ENCODE data around the gene TENM3. TPM values are rescaled to one million over a fixed set of nuclear protein-coding genes. Genes with fewer than 3 reads are reported as not detected.

Gene TENM3
- total RNA-seq, 1 donor from 2014 or later = 0.05 TPM

GRCh38 chr4:182291175-182291574 lies 48.0 kb downstream of the TENM3 start:
- H3K27me3 Mint-ChIP-seq (ENCODE audit: low read depth) = no peaks in the 10 kb centered on the region
- intact Hi-C loops (cut with micrococcal nuclease) = no loop called here
- no peak overlapping the region for H3K4me3 Mint-ChIP-seq (ENCODE audit: low read depth)
- H3K27ac Mint-ChIP-seq = no peak overlapping the region
- no peaks in the 10 kb centered on the region for H3K4me1 Mint-ChIP-seq (ENCODE audit: low read depth)
- no peaks in the 10 kb centered on the region for H3K36me3 Mint-ChIP-seq (ENCODE audit: low read depth)
- DNase-seq (ENCODE audit: low spot score) = no peak
- H3K9me3 Mint-ChIP-seq = peaks cover 4% of the 10 kb centered on the region

DNA sequence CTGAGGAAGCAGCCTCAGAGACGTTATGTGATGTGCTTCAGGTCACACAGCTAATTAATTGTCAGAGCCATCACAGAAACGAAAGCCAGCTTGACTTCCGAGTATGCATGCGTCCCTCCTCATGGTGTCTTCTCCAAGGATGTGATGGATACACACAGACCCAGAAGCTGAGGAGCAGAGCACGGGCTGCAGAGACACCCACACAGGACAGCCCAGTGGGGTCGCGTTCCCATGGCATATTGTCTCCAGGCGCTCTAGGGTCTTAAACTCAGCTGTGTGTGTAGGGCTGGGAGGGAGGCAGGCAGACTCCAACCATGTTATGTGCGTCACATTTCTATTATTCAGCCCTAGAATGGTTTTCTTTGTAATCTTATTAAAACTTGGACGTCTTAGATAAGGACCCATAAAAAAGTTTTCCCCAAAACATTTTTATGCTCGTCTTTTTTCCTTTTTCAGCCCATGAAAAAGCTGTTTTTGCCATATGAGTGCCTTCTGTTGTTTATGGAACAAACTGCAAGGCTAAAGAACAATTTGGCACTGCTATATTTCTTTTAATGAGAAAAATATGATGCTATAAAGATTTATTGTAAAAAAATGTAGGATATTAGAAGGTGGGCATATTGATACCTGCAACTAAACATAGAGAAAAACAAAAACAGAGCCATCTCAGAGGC lies 48.5 kb downstream of the TENM3 start:
- no peak for DNase-seq (ENCODE audit: low spot score)
- H3K9me3 Mint-ChIP-seq = peaks cover 4% of the 10 kb centered on the region
- intact Hi-C loops (cut with micrococcal nuclease) = no loop called here
- no peaks in the 10 kb centered on the region for H3K27me3 Mint-ChIP-seq (ENCODE audit: low read depth)
- no peaks in the 10 kb centered on the region for H3K4me1 Mint-ChIP-seq (ENCODE audit: low read depth)
- no peaks in the 10 kb centered on the region for H3K36me3 Mint-ChIP-seq (ENCODE audit: low read depth)
- no peak overlapping the region for H3K27ac Mint-ChIP-seq
- H3K4me3 Mint-ChIP-seq (ENCODE audit: low read depth) = no peak overlapping the region

- intact Hi-C loops (cut with micrococcal nuclease) = no loop called here
- no peak for DNase-seq (ENCODE audit: low spot score)
- Mint-ChIP-seq H3K9me3 (peaks cover 4% of the 10 kb centered on the region), H3K27ac (no peak overlapping the region), H3K4me3 (ENCODE audit: low read depth) (no peak overlapping the region), H3K4me1 (ENCODE audit: low read depth) (no peaks in the 10 kb centered on the region), H3K36me3 (ENCODE audit: low read depth) (no peaks in the 10 kb centered on the region), H3K27me3 (ENCODE audit: low read depth) (no peaks in the 10 kb centered on the region)
These were observed 49.4 kb downstream of the TENM3 start for GRCh38 chr4:182292612-182293011.

DNA sequence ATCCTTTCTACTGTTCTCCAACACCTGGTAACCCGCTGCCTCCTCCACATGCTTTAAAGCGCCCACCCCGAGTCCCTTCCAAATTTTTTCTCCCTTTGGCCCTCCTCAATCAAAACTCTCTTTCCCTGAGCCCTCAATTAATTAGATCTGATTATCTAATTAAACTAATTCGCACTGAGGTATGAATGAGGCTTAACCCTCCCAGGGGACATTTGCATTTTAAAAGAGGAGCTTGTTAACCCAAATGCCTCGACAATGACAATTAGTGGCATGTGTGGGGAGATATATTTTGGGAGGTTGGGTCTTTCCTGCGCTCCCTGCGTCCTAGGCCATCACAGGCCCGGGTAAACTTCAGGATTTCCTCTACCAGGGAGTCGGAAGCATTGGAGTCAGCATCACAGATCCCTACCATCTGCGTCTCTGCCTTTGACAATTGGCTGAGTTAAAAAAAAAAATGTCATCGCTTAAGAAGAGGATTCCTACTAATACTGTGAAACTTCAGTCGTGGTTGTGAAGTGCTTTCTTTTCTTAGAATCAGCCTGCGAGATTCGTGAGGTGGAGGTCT lies 50.6 kb downstream of the TENM3 start:
- Mint-ChIP-seq H3K27me3 (ENCODE audit: low read depth) (no peaks in the 10 kb centered on the region), H3K4me3 (ENCODE audit: low read depth) (no peak overlapping the region), H3K4me1 (ENCODE audit: low read depth) (no peaks in the 10 kb centered on the region), H3K36me3 (ENCODE audit: low read depth) (no peaks in the 10 kb centered on the region), H3K9me3 (no peaks in the 10 kb centered on the region), H3K27ac (no peak overlapping the region)
- intact Hi-C loops (cut with micrococcal nuclease) = no loop called here
- DNase-seq (ENCODE audit: low spot score) = no peak

GRCh38 chr4:182294451-182294850 lies 51.2 kb downstream of the TENM3 start:
- DNase-seq (ENCODE audit: low spot score) = no peak
- H3K9me3 Mint-ChIP-seq = no peaks in the 10 kb centered on the region
- no peak overlapping the region for H3K4me3 Mint-ChIP-seq (ENCODE audit: low read depth)
- no peaks in the 10 kb centered on the region for H3K27me3 Mint-ChIP-seq (ENCODE audit: low read depth)
- no peak overlapping the region for H3K27ac Mint-ChIP-seq
- H3K4me1 Mint-ChIP-seq (ENCODE audit: low read depth) = no peaks in the 10 kb centered on the region
- intact Hi-C loops (cut with micrococcal nuclease) = no loop called here
- no peaks in the 10 kb centered on the region for H3K36me3 Mint-ChIP-seq (ENCODE audit: low read depth)

- no peaks in the 10 kb centered on the region for H3K27me3 Mint-ChIP-seq (ENCODE audit: low read depth)
- no peaks in the 10 kb centered on the region for H3K36me3 Mint-ChIP-seq (ENCODE audit: low read depth)
- H3K9me3 Mint-ChIP-seq = no peaks in the 10 kb centered on the region
- H3K4me3 Mint-ChIP-seq (ENCODE audit: low read depth) = no peak overlapping the region
- intact Hi-C loops (cut with micrococcal nuclease) = no loop called here
- no peak overlapping the region for H3K27ac Mint-ChIP-seq
- no peak for DNase-seq (ENCODE audit: low spot score)
- H3K4me1 Mint-ChIP-seq (ENCODE audit: low read depth) = no peaks in the 10 kb centered on the region
These were observed 54.5 kb downstream of the TENM3 start for GRCh38 chr4:182297659-182298058.

- intact Hi-C loops (cut with micrococcal nuclease) = no loop called here
- Mint-ChIP-seq H3K4me1 (ENCODE audit: low read depth) (no peaks in the 10 kb centered on the region), H3K27ac (no peak overlapping the region), H3K27me3 (ENCODE audit: low read depth) (no peaks in the 10 kb centered on the region), H3K4me3 (ENCODE audit: low read depth) (no peak overlapping the region), H3K9me3 (no peaks in the 10 kb centered on the region), H3K36me3 (ENCODE audit: low read depth) (no peaks in the 10 kb centered on the region)
- DNase-seq (ENCODE audit: low spot score) = no peak
These were observed 58.5 kb downstream of the TENM3 start for GRCh38 chr4:182301736-182302135.

- H3K9me3 Mint-ChIP-seq = no peaks in the 10 kb centered on the region
- DNase-seq (ENCODE audit: low spot score) = no peak
- H3K4me1 Mint-ChIP-seq (ENCODE audit: low read depth) = no peaks in the 10 kb centered on the region
- H3K27ac Mint-ChIP-seq = no peak overlapping the region
- intact Hi-C loops (cut with micrococcal nuclease) = no loop called here
- no peaks in the 10 kb centered on the region for H3K27me3 Mint-ChIP-seq (ENCODE audit: low read depth)
- H3K36me3 Mint-ChIP-seq (ENCODE audit: low read depth) = no peaks in the 10 kb centered on the region
- no peak overlapping the region for H3K4me3 Mint-ChIP-seq (ENCODE audit: low read depth)
These were observed 60.6 kb downstream of the TENM3 start for GRCh38 chr4:182303847-182304246.

DNA sequence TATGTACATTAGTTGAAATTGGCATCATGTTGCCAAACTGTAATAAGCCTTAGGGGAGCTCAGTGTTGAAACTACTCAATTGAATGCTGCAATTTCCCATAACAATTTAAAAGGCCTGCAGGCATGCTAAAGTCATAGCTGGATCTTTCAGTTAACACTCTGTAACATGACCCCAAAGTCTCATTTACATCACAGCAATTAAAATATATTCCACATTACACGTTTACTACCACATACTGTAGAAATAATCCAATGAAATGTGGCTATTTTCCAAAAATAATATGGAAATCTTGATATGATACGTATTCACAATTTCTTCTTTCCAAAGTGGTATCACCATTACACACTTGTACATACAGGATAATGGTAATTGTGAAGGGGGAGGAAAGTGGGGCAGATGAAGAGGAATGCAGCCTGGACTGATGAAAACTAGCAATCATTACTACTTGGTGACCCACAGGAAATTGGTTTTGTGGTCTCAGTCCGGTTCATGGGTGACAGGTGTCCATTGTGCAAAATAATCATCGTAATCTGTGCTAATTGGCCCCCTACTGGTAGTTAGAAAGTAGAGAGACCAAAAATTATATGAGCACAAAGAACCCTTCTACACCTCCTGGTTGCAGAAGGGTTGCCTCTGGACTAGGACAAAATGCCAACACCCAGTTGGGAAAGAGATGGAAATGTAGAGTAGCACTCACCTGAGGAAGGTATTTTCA lies 63.7 kb downstream of the TENM3 start:
- H3K27me3 Mint-ChIP-seq (ENCODE audit: low read depth) = no peaks in the 10 kb centered on the region
- H3K36me3 Mint-ChIP-seq (ENCODE audit: low read depth) = no peaks in the 10 kb centered on the region
- no peak overlapping the region for H3K27ac Mint-ChIP-seq
- H3K4me3 Mint-ChIP-seq (ENCODE audit: low read depth) = no peak overlapping the region
- H3K9me3 Mint-ChIP-seq = no peaks in the 10 kb centered on the region
- H3K4me1 Mint-ChIP-seq (ENCODE audit: low read depth) = no peaks in the 10 kb centered on the region
- no peak for DNase-seq (ENCODE audit: low spot score)
- intact Hi-C loops (cut with micrococcal nuclease) = no loop called here

DNA sequence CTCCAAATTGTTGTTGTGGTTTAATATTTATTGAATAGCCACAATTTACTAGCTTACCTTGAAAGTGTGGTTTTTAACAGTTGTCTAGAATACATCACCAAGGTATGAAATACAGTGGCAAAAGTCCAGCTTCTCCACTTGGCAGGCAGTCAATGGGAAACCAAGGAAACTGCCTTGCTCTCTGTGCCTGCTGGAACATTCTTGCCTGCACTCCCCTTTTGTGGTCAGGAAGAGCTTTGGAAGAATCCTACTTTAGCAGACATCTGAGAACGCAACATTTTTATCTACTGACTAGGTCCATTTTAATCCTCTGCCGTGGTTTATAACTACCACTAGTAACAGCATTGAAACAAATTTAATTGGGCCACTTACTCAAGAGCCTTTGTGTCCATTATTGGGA lies 64.5 kb downstream of the TENM3 start:
- Mint-ChIP-seq H3K4me1 (ENCODE audit: low read depth) (no peaks in the 10 kb centered on the region), H3K27me3 (ENCODE audit: low read depth) (no peaks in the 10 kb centered on the region), H3K9me3 (no peaks in the 10 kb centered on the region), H3K36me3 (ENCODE audit: low read depth) (no peaks in the 10 kb centered on the region), H3K4me3 (ENCODE audit: low read depth) (no peak overlapping the region), H3K27ac (no peak overlapping the region)
- intact Hi-C loops (cut with micrococcal nuclease) = no loop called here
- DNase-seq (ENCODE audit: low spot score) = no peak

GRCh38 chr4:182309877-182310276 lies 66.7 kb downstream of the TENM3 start:
- Mint-ChIP-seq H3K9me3 (peaks cover 8% of the 10 kb centered on the region), H3K4me3 (ENCODE audit: low read depth) (no peak overlapping the region), H3K27ac (no peak overlapping the region), H3K36me3 (ENCODE audit: low read depth) (no peaks in the 10 kb centered on the region), H3K4me1 (ENCODE audit: low read depth) (no peaks in the 10 kb centered on the region), H3K27me3 (ENCODE audit: low read depth) (no peaks in the 10 kb centered on the region)
- intact Hi-C loops (cut with micrococcal nuclease) = no loop called here
- no peak for DNase-seq (ENCODE audit: low spot score)

DNA sequence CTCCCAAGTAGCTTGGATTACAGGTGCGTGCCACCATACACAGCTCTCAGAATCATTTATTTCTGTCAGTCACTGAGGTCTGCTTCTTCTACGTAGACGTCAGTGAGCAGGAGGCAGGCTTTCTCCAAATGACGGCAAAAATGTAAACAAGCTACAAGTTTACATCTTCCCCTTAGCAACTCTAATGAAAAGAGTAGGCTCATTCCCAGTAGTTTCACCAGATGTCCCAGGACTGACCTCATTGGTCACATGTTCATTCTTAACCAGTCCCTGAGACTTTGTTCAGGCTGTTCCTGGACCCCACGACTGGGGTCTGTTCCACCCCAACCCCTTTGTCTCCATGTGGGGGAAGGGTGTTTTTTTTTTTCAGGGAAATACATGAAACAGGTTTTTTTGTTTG lies 67.1 kb downstream of the TENM3 start:
- Mint-ChIP-seq H3K9me3 (peaks cover 9% of the 10 kb centered on the region), H3K4me1 (ENCODE audit: low read depth) (no peaks in the 10 kb centered on the region), H3K27ac (no peak overlapping the region), H3K36me3 (ENCODE audit: low read depth) (no peaks in the 10 kb centered on the region), H3K27me3 (ENCODE audit: low read depth) (no peaks in the 10 kb centered on the region), H3K4me3 (ENCODE audit: low read depth) (no peak overlapping the region)
- no peak for DNase-seq (ENCODE audit: low spot score)
- intact Hi-C loops (cut with micrococcal nuclease) = no loop called here

DNA sequence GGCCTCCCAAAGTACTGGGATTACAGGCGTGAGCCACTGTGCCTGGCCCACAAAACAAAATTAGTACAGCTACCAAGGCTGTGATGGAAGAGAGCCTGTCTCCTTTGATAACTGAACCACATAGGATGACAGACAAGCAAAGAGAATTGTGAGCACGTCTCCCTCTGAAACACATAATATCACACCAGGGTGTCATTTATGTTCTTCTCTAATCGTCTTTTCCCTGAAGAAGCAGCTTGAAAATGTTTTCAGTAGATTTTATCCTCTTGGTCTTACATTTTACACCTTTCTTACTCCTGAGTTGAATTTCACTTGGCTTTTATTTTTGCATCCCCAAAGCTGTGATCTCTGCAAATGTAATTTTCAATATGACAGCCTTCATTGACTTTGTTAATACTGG lies 67.8 kb downstream of the TENM3 start:
- H3K9me3 Mint-ChIP-seq = peaks cover 14% of the 10 kb centered on the region
- no peak overlapping the region for H3K27ac Mint-ChIP-seq
- no peak for DNase-seq (ENCODE audit: low spot score)
- H3K36me3 Mint-ChIP-seq (ENCODE audit: low read depth) = no peaks in the 10 kb centered on the region
- intact Hi-C loops (cut with micrococcal nuclease) = no loop called here
- H3K27me3 Mint-ChIP-seq (ENCODE audit: low read depth) = no peaks in the 10 kb centered on the region
- H3K4me3 Mint-ChIP-seq (ENCODE audit: low read depth) = no peak overlapping the region
- no peaks in the 10 kb centered on the region for H3K4me1 Mint-ChIP-seq (ENCODE audit: low read depth)

Data from activated T-helper 2 cell treated with anti-CD3 and anti-CD28 coated beads, Interferon-gamma antibody, Interleukin-2, Interleukin-4, amounts not matched to agents 10 μg/mL and 5 μg/mL and 100 μg/mL, durations not matched to agents 14 hours and 24 hours and 36 hours (primary cell).